Right lobe of liver (tissue), 6 donors: Measurements from ENCODE around the gene APBA1. TPM values are rescaled to one million over a fixed set of nuclear protein-coding genes. Genes with fewer than 3 reads are reported as not detected.

Source experiments
- ATAC-seq, 4 donors: fragments of 200-7000 bp; cut with Tn5 transposase; one replicate each; pipeline ENCODE4 v1.9.1; 2020; ENCODE audit warnings: mild to moderate bottlenecking in 4 of 4, moderate library complexity in 4 of 4
- DNase-seq, 3 donors: peaks; one replicate each; pipeline ENCODE4 v3.0.0-alpha.2; 2020
- H3K27ac ChIP-seq, 3 donors: fragments of 200-600 bp; one replicate each; pipeline ENCODE4 v1.8.0; 2022
- H3K27me3 ChIP-seq, 2 donors: fragments of 200-600 bp; one replicate each; pipeline ENCODE4 v1.8.0; 2022
- H3K36me3 ChIP-seq, 4 donors: fragments of 200-600 bp; sonication (generic) in 1 of 4; one replicate each; pipeline versions ENCODE4 v1.5.1 to v1.8.0; 2017 to 2022; ENCODE audit warnings: control low read depth in 1 of 4
- H3K4me1 ChIP-seq, 4 donors: fragments of 200-600 bp; sonication (generic) in 1 of 4; one replicate each; pipeline versions ENCODE4 v1.5.1 to v1.8.0; 2017 to 2022; ENCODE audit warnings: control low read depth in 1 of 4
- H3K4me3 ChIP-seq, 3 donors: fragments of 200-600 bp; one replicate each; pipeline ENCODE4 v1.8.0; 2022
- H3K9me3 ChIP-seq, 4 donors: fragments of 200-600 bp; sonication (generic) in 1 of 4; one replicate each; pipeline versions ENCODE4 v1.5.1 to v1.8.0; 2017 to 2022; ENCODE audit warnings: control low read depth in 1 of 4
- CTCF ChIP-seq, 4 donors: fragments of 200-600 bp in 3 of 4; fragments of 450-650 bp in 1 of 4; IDR thresholded peaks; one replicate each; pipeline versions ENCODE4 v1.5.1 to v1.8.0; 2016 to 2022; ENCODE audit warnings: antibody characterized with exemption in 4 of 4, mild to moderate bottlenecking in 2 of 4
- POLR2A ChIP-seq: fragments of 450-650 bp; IDR thresholded peaks from one replicate; pipeline ENCODE4 v1.6.1; 2017; ENCODE audit warnings: antibody characterized with exemption, mild to moderate bottlenecking
- WGBS: methylation state at CpG from one replicate; pipeline ENCODE4 v1.1.6; 2018; ENCODE audit warnings: low coverage, low lambda C conversion rate; ENCODE audit not compliant: insufficient coverage; ENCODE audit errors: missing lambda C conversion rate; 5-methylcytosine and 5-hydroxymethylcytosine counted together
- intact Hi-C, 2 donors: fragments of 100-400 bp; cut with DNase I; formaldehyde crosslinking; loops; one replicate each; pipeline versions ENCODE4 v1.11.2 to v1.14.1; 2022
- total RNA-seq, 6 experiments: library from RNA; depleted of rRNA in 2 of 6; stranded (reverse); fragments of >200 nt in 2 of 6; fragmentation: NEBNext Ultra II Directional in 3 of 6; extraction: Animal tissue kit (Norgen Biotek cat#: 25700) in 3 of 6; gene quantifications; one replicate each; pipeline versions ENCODE4 v1.1.0 to v1.2.4, GENCODE V29; 2016 to 2023
- donor health status: DM: no; HTN: yes; CAD: no.
- donor health status: DM: no; HTN: no; CAD: no.
- donor health status: DM: no; HTN: no; CAD: no.
- donor health status: DM: no; HTN: yes; CAD: no.
- donor health status: DM: no; HTN: yes; CAD: no.

Gene APBA1
- total RNA-seq, 6 experiments from 2014 or later: 6.6 to 25.5 (median 16.7) TPM

DNA sequence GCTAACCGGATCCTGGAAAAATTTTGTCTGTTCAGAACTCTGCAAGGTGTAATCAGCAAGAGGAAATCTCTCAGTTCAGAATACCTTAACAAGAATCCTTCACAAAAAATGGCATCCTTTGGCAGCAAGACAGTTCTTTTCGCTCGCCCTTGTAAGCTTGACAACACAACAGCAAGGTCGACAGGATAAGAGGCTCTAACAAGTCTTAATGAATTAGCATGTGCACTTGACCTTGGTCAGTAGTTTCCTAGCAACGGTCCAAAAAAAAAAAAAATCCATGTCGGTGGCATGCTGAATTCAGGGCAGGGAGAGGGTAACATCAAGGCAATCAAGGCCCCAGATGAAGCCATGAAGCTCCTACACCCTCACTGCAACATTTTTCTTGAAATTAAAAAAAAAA is 172.8 kb downstream of the APBA1 start:
- Histone ChIP-seq H3K36me3 (no peaks in the 10 kb centered on the region), H3K4me1 (peaks cover 0 to 13% (median 0%) of the 10 kb centered on the region in 4 donors), H3K4me3 (no peak overlapping the region), H3K27me3 (no peaks in the 10 kb centered on the region), H3K9me3 (no peaks in the 10 kb centered on the region), H3K27ac (no peak overlapping the region)
- TF ChIP-seq POLR2A (no peak), CTCF (IDR thresholded peaks at IDR 0.05) (no peak)
- ATAC-seq: no peak
- WGBS: 78% methylated on average over 6 of the region's 6 CpGs
- no peak for DNase-seq
- intact Hi-C loops: no loop called here

- no peak overlapping the region for H3K27ac ChIP-seq
- H3K4me1 ChIP-seq: peaks cover 0 to 7% (median 0%) of the 10 kb centered on the region in 4 donors
- ATAC-seq (no peak), DNase-seq (no peak)
- intact Hi-C loops: no loop called here
- H3K36me3 ChIP-seq: no peaks in the 10 kb centered on the region
- TF ChIP-seq POLR2A: no peak
- no peak for TF ChIP-seq CTCF (IDR thresholded peaks at IDR 0.05)
- 62% methylated on average over 2 of the region's 3 CpGs for WGBS
- no peaks in the 10 kb centered on the region for H3K9me3 ChIP-seq
- H3K27me3 ChIP-seq: no peaks in the 10 kb centered on the region
- H3K4me3 ChIP-seq: no peak overlapping the region
These were observed 173.7 kb downstream of the APBA1 start for GRCh38 chr9:69498470-69498869.

- 50% methylated on average over 3 of the region's 4 CpGs for WGBS
- intact Hi-C loops: no loop called here
- DNase-seq (no peak), ATAC-seq (no peak)
- Histone ChIP-seq H3K36me3 (no peaks in the 10 kb centered on the region), H3K27ac (no peak overlapping the region), H3K27me3 (no peaks in the 10 kb centered on the region), H3K9me3 (no peaks in the 10 kb centered on the region), H3K4me1 (peaks cover 0 to under 1% (median 0%) of the 10 kb centered on the region in 4 donors), H3K4me3 (no peak overlapping the region)
- TF ChIP-seq POLR2A: no peak
- no peak for TF ChIP-seq CTCF (IDR thresholded peaks at IDR 0.05)
These were observed 174.4 kb downstream of the APBA1 start for GRCh38 chr9:69497816-69498215.

- Histone ChIP-seq H3K27ac (no peak overlapping the region), H3K9me3 (no peaks in the 10 kb centered on the region), H3K27me3 (no peaks in the 10 kb centered on the region), H3K4me1 (no peaks in the 10 kb centered on the region), H3K4me3 (no peak overlapping the region), H3K36me3 (no peaks in the 10 kb centered on the region)
- ATAC-seq (no peak), DNase-seq (no peak)
- TF ChIP-seq POLR2A (no peak), CTCF (IDR thresholded peaks at IDR 0.05) (no peak)
- whole genome bisulfite sequencing: 98% methylated on average over 4 of the region's 4 CpGs
- intact Hi-C loops: no loop called here
These were observed 175.2 kb downstream of the APBA1 start for GRCh38 chr9:69496846-69497450.
